Measurements from ENCODE around the gene FAM163A.

FAM163A gene

GRCh38 chr1:179753061-179753460 is 10.0 kb downstream of the FAM163A start:
- no peak for DNase-seq

- DNase-seq, result no peak
Measured at GRCh38 chr1:179754041-179754624, 11.0 kb downstream of the FAM163A start.

GRCh38 chr1:179757933-179758332 is 14.8 kb downstream of the FAM163A start:
- DNase-seq, result no peak

GRCh38 chr1:179760521-179760920 is 17.4 kb downstream of the FAM163A start:
- DNase-seq, result no peak

GRCh38 chr1:179761296-179761695 is 18.2 kb downstream of the FAM163A start:
- DNase-seq, result peak; percentile 86

GRCh38 chr1:179761846-179762640 is 19.0 kb downstream of the FAM163A start:
- DNase-seq, result no peak

GRCh38 chr1:179767177-179767581 is 24.1 kb downstream of the FAM163A start:
- peak; percentile 96 for DNase-seq

GRCh38 chr1:179767996-179768395 is 24.9 kb downstream of the FAM163A start:
- no peak for DNase-seq

GRCh38 chr1:179770887-179771502 is 27.9 kb downstream of the FAM163A start:
- DNase-seq, result no peak

GRCh38 chr1:179773264-179773663 is 30.2 kb downstream of the FAM163A start:
- no peak for DNase-seq

- DNase-seq, result peak; percentile 63
Measured at GRCh38 chr1:179774000-179774399, 30.9 kb downstream of the FAM163A start.

- DNase-seq, result peak; percentile 60
Measured at GRCh38 chr1:179774566-179774965, 31.5 kb downstream of the FAM163A start.

- DNase-seq, result no peak
Measured at GRCh38 chr1:179775009-179775408, 31.9 kb downstream of the FAM163A start.

GRCh38 chr1:179776831-179777230 is 33.7 kb downstream of the FAM163A start:
- DNase-seq, result no peak

- DNase-seq, result no peak
Measured at GRCh38 chr1:179777731-179778130, 34.6 kb downstream of the FAM163A start.

GRCh38 chr1:179779645-179780272 is 36.7 kb downstream of the FAM163A start:
- DNase-seq, result no peak

- peak; percentile 73 for DNase-seq
Measured at GRCh38 chr1:179781962-179782361, 38.9 kb downstream of the FAM163A start.

GRCh38 chr1:179785031-179785431 is 41.9 kb downstream of the FAM163A start:
- DNase-seq, result peak; percentile 52

- DNase-seq, result peak; percentile 83
Measured at GRCh38 chr1:179785728-179786127, 42.6 kb downstream of the FAM163A start.

- DNase-seq, result no peak
Measured at GRCh38 chr1:179786815-179787685, 44.0 kb downstream of the FAM163A start.

GRCh38 chr1:179788259-179788658 is 45.2 kb downstream of the FAM163A start:
- DNase-seq, result no peak

- DNase-seq, result no peak
Measured at GRCh38 chr1:179793281-179793680, 50.2 kb downstream of the FAM163A start.

GRCh38 chr1:179794146-179794545 is 51.1 kb downstream of the FAM163A start:
- DNase-seq, result no peak

Measured in eye (tissue), 1 donor.